ENCODE data around the gene AGPAT1. TPM values are rescaled to one million over a fixed set of nuclear protein-coding genes. Genes with fewer than 3 reads are reported as not detected.

The AGPAT1 gene, protein sequence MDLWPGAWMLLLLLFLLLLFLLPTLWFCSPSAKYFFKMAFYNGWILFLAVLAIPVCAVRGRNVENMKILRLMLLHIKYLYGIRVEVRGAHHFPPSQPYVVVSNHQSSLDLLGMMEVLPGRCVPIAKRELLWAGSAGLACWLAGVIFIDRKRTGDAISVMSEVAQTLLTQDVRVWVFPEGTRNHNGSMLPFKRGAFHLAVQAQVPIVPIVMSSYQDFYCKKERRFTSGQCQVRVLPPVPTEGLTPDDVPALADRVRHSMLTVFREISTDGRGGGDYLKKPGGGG
- total RNA-seq (128 and 146 TPM in 2 replicates), polyA plus RNA-seq (69.3 and 69.6 TPM in 2 replicates)

DNA sequence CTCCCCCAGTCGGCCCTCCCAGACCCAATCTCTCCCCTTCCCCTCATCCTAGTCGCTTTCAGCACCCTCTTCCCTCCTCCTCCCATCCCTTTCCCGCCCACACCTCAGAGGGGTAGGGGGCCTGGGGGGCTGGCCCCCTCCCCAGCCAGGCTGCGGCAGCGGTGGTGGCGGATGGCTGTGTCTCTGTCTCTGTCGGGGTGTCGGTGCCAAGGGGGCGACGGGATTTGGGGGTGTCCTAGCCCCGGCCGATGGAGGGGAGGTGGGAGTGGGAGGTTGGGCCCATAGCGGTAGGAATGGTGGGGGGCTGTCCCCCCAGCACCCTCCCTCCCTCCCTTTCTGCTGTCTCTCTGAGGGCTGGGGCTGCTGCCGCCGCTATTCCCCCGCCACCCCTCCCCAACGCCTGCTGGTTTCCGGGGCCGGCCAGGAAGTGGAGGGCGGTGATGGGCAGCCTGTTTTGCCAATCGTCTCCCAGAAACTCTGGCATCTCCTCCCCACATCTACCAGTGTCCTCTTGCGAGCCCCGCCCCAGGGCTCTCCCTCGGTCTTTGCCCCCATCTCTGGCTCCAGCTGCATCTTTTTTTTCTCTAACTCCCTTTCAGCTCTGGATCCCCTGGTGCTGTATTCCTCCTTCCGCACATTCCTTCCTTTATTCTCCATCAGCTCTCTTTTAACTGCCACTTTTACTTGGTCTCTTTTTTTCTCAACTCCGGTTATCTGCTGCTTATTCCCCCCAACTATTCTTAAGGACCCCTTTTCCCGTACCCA, at the start of gene AGPAT1:
AGPAT1 (minus strand) TSS at position 374 of the 765 bp plus-strand sequence. CDS start 4,588 bp downstream, outside the sequence.
- DNase-seq (ENCODE audit: low read depth in 1 of 2, low spot score in 1 of 2) = peak; percentile 95 to 98
- H3K27me3 ChIP-seq = no peaks in the 10 kb centered on the region
- peak within 1 kb of the TSS; percentile 100 for H3K27ac ChIP-seq
- TF ChIP-seq, protein P1, sequence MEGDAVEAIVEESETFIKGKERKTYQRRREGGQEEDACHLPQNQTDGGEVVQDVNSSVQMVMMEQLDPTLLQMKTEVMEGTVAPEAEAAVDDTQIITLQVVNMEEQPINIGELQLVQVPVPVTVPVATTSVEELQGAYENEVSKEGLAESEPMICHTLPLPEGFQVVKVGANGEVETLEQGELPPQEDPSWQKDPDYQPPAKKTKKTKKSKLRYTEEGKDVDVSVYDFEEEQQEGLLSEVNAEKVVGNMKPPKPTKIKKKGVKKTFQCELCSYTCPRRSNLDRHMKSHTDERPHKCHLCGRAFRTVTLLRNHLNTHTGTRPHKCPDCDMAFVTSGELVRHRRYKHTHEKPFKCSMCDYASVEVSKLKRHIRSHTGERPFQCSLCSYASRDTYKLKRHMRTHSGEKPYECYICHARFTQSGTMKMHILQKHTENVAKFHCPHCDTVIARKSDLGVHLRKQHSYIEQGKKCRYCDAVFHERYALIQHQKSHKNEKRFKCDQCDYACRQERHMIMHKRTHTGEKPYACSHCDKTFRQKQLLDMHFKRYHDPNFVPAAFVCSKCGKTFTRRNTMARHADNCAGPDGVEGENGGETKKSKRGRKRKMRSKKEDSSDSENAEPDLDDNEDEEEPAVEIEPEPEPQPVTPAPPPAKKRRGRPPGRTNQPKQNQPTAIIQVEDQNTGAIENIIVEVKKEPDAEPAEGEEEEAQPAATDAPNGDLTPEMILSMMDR (IDR thresholded peaks at IDR 0.05; ENCODE audit: low read depth, low read length) = no peak
- H3K9me3 ChIP-seq (ENCODE audit: low read depth) = no peaks in the 10 kb centered on the region
- peak within 1 kb of the TSS; percentile 98 for H3K4me3 ChIP-seq
- H3K4me1 ChIP-seq (ENCODE audit: low read depth) = peaks cover 21% of the 10 kb centered on the region
- H3K36me3 ChIP-seq = no peaks in the 10 kb centered on the region

DNA sequence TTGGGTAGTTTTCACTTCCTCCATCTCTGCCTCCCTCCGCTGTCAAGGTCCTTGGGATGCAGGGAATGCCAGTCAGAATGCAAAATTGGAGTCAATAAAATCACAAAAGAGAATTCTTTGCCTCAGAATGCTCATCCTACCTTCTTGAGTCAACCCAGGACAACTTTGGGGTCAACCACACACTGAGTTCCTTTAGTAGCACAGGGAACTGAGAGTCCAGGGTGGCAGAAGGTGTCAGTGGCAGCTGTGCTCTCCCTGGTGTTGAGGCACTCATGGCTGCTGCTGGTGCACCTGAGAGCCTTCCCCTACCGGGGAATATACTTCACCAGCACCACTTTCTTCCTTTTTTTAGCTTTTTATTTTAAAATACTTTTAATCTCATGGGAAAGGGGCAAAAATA, 48.8 kb upstream of the AGPAT1 start:
- Histone ChIP-seq H3K36me3 (no peaks in the 10 kb centered on the region), H3K4me3 (no peak overlapping the region), H3K4me1 (ENCODE audit: low read depth) (no peaks in the 10 kb centered on the region), H3K9me3 (ENCODE audit: low read depth) (no peaks in the 10 kb centered on the region), H3K27me3 (no peaks in the 10 kb centered on the region), H3K27ac (no peak overlapping the region)
- no peak for DNase-seq (ENCODE audit: low read depth in 1 of 2, low spot score in 1 of 2)
- TF ChIP-seq, protein P1 (IDR thresholded peaks at IDR 0.05; ENCODE audit: low read depth, low read length) = no peak

DNA sequence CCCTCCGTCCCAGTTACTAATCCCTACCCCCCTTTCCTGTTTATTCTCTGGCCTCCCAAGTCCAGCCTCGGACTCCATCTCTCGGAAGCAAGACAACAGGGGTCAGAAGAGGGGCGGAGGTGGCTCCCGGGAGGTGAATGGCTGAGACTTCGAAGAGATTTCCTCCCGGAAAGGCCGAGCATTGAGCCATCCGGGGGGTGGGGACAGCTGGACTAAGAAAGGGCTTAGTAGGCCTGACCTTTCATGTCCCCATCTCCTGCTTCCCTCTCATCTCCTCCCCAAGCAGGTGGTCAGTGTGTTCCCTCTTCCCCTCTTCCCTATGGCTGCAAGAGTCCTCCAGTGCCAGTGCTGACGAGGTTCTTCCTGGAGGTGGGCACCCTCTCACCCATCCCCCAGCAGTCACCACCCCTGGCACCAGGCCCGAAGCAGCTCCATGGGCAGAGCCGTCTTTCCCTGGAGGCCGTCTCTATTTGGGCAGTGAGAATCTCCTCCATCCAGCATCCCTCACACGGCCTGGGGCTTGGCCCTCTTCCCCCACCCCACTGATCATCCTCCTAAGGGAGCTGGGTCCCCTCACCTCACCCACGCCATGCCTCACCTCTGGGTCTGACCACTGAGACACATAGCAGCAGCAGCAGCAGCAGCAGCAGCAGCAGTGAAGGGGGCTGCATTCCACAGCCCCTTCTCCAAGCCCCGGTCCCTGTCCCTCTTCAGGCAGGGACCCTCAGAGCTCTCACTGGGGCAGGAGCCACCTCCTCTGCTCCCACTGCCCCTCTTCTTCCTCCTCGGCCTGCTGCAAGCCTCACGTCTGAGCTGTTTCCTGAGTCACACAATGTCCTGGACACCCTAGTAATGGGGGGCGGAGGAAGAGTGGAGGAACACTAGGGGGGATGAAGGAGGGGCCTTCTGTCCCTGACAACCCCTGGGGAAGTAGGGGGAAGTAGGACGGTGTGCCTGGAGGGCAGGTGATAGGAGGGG, 47.7 kb upstream of the AGPAT1 start, which contains the start of gene NOTCH4:
NOTCH4 (minus strand) TSS at position 810 of the 978 bp plus-strand sequence; CDS start at position 671, 139 bp downstream.
- no peak within 1 kb of the TSS for H3K4me3 ChIP-seq
- no peaks in the 10 kb centered on the region for H3K4me1 ChIP-seq (ENCODE audit: low read depth)
- TF ChIP-seq, protein P1 (IDR thresholded peaks at IDR 0.05; ENCODE audit: low read depth, low read length) = no peak
- H3K36me3 ChIP-seq = no peaks in the 10 kb centered on the region
- H3K9me3 ChIP-seq (ENCODE audit: low read depth) = no peaks in the 10 kb centered on the region
- no peak for DNase-seq (ENCODE audit: low read depth in 1 of 2, low spot score in 1 of 2)
- H3K27ac ChIP-seq = no peak within 1 kb of the TSS
- H3K27me3 ChIP-seq = no peaks in the 10 kb centered on the region

DNA sequence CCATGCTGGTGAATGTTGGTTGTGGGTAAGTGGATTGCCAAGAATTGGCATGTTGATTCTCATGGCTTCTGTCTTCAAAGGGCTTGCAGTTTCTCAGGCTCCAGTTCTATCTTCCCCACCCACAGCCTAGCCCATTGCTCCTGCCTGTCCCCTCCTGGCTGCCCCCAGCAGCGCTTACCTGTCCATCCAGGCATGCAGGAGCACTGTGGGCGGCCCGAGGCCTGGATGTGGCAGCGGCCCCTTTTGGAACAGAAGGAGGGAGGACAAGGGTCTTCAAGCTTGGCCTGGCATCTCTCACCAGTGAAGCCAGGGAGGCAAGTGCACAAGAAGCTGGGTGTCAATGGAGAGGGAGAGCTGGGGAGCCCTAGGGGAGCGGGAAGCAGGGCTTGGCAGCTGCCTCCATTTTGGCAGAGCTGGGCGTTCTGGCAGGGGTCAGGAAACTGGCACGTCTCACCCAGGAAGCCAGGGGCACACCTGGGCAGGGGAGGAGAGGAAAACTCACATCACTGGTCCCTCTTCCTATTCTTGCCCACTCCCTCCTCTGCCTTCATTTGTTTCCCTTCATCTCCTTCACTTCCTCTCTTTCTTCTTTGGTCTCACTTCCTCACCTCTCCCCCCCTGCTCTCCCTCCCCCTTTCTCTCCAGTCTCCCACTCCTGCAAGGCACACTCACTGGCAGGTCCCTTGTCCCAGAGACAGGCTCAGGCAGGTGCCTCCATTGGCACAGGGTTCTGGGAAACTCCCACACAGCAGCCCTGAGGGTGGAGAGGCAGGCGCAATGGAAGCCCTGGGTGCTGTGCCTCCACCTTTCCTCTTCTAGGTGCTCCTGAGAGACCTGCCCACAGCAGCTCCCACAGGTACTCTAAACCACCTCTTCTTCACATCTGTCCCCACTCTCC, 46.7 kb upstream of the AGPAT1 start:
- H3K9me3 ChIP-seq (ENCODE audit: low read depth) = no peaks in the 10 kb centered on the region
- TF ChIP-seq, protein P1 (IDR thresholded peaks at IDR 0.05; ENCODE audit: low read depth, low read length) = no peak
- no peaks in the 10 kb centered on the region for H3K36me3 ChIP-seq
- no peaks in the 10 kb centered on the region for H3K27me3 ChIP-seq
- no peaks in the 10 kb centered on the region for H3K4me1 ChIP-seq (ENCODE audit: low read depth)
- no peak overlapping the region for H3K4me3 ChIP-seq
- H3K27ac ChIP-seq = no peak overlapping the region
- no peak for DNase-seq (ENCODE audit: low read depth in 1 of 2, low spot score in 1 of 2)

Data from cardiac muscle cell (in vitro differentiated cells and primary cell).